ENCODE measurements around the gene SLC35D3.

DNA sequence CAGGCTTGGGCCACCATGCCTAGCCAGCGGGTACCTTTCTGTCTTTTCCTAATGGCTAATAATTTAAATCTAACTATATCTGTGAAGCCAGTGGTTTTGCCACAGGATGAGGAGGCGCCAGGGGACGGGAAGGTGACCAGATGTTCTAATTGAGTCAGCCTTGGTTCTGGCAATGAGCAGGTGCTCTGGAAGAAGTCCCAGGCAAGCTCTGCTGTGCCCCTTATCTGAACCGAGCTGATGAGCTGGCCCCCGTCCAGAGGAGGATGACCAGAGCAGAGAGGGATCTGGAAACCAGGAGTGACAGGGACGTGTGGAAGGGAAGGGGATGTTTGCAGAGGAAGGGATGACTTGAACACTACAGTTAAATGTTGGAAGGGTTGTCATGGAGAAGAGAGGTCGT, 46.7 kb downstream of the SLC35D3 start:
- TF ChIP-seq, protein P1, sequence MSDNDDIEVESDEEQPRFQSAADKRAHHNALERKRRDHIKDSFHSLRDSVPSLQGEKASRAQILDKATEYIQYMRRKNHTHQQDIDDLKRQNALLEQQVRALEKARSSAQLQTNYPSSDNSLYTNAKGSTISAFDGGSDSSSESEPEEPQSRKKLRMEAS (IDR thresholded peaks at IDR 0.05; ENCODE audit: low read depth, low read length): no peak
- no peak for TF ChIP-seq MTA3 (IDR thresholded peaks at IDR 0.05; ENCODE audit: borderline replicate concordance, low read length)
- TF ChIP-seq HDGF (IDR thresholded peaks at IDR 0.05): no peak
- TF ChIP-seq ZNF274 (IDR thresholded peaks at IDR 0.05; ENCODE audit: insufficient read depth, insufficient read length): no peak
- TF ChIP-seq SREBF2 (IDR thresholded peaks at IDR 0.05; ENCODE audit: low read length): no peak
- TF ChIP-seq, protein P2, sequence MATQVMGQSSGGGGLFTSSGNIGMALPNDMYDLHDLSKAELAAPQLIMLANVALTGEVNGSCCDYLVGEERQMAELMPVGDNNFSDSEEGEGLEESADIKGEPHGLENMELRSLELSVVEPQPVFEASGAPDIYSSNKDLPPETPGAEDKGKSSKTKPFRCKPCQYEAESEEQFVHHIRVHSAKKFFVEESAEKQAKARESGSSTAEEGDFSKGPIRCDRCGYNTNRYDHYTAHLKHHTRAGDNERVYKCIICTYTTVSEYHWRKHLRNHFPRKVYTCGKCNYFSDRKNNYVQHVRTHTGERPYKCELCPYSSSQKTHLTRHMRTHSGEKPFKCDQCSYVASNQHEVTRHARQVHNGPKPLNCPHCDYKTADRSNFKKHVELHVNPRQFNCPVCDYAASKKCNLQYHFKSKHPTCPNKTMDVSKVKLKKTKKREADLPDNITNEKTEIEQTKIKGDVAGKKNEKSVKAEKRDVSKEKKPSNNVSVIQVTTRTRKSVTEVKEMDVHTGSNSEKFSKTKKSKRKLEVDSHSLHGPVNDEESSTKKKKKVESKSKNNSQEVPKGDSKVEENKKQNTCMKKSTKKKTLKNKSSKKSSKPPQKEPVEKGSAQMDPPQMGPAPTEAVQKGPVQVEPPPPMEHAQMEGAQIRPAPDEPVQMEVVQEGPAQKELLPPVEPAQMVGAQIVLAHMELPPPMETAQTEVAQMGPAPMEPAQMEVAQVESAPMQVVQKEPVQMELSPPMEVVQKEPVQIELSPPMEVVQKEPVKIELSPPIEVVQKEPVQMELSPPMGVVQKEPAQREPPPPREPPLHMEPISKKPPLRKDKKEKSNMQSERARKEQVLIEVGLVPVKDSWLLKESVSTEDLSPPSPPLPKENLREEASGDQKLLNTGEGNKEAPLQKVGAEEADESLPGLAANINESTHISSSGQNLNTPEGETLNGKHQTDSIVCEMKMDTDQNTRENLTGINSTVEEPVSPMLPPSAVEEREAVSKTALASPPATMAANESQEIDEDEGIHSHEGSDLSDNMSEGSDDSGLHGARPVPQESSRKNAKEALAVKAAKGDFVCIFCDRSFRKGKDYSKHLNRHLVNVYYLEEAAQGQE (IDR thresholded peaks at IDR 0.05; ENCODE audit: low read depth, low read length): no peak
- TF ChIP-seq, protein P3, sequence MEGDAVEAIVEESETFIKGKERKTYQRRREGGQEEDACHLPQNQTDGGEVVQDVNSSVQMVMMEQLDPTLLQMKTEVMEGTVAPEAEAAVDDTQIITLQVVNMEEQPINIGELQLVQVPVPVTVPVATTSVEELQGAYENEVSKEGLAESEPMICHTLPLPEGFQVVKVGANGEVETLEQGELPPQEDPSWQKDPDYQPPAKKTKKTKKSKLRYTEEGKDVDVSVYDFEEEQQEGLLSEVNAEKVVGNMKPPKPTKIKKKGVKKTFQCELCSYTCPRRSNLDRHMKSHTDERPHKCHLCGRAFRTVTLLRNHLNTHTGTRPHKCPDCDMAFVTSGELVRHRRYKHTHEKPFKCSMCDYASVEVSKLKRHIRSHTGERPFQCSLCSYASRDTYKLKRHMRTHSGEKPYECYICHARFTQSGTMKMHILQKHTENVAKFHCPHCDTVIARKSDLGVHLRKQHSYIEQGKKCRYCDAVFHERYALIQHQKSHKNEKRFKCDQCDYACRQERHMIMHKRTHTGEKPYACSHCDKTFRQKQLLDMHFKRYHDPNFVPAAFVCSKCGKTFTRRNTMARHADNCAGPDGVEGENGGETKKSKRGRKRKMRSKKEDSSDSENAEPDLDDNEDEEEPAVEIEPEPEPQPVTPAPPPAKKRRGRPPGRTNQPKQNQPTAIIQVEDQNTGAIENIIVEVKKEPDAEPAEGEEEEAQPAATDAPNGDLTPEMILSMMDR (IDR thresholded peaks at IDR 0.05 in 2 of 3, conservative IDR thresholded peaks at IDR 0.05 in 1 of 3; ENCODE audit: control insufficient read depth in 2 of 3, extremely low read depth in 1 of 3, insufficient read depth in 1 of 3, low read depth in 3 of 3, low read length in 3 of 3): no peak
- no peak for TF ChIP-seq TAF1 (IDR thresholded peaks at IDR 0.05; ENCODE audit: borderline replicate concordance, low read depth, low read length)
- TF ChIP-seq TCF3 (IDR thresholded peaks at IDR 0.05; ENCODE audit: borderline replicate concordance, insufficient read depth, low read depth, low read length): no peak
- TF ChIP-seq RAD21 (IDR thresholded peaks at IDR 0.05; ENCODE audit: insufficient read depth, low read depth, low read length): no peak
- TF ChIP-seq IKZF1 (conservative IDR thresholded peaks at IDR 0.05): no peak
- TF ChIP-seq BHLHE40 (IDR thresholded peaks at IDR 0.05; ENCODE audit: borderline replicate concordance in 1 of 2, low read depth in 2 of 2, low read length in 1 of 2): no peak
- TF ChIP-seq EZH2 (IDR thresholded peaks at IDR 0.05; ENCODE audit: borderline replicate concordance, control insufficient read depth, low read depth, low read length): no peak

All from GM12878 (cell line).